Activated B cell treated with CpG ODN at 0.5 μM for 24 hours (primary cell): Measurements from ENCODE around the gene PBX2. TPM values are rescaled to one million over a fixed set of nuclear protein-coding genes. Genes with fewer than 3 reads are reported as not detected.
A peak's percentile ranks its signal among the peaks of the same experiment; 100 is the strongest.

Experiments used
- ATAC-seq: fragments of 200-7000 bp; cut with Tn5 transposase; one replicate; pipeline ENCODE4 v1.10.0; 2021; ENCODE audit warnings: low read depth, mild to moderate bottlenecking, moderate library complexity
- CTCF ChIA-PET: fragments of 350-600 bp; sonication (Branson Sonifier 250); formaldehyde crosslinking; loops from one replicate; lab custom pipeline; 2021; ENCODE audit warnings: antibody characterized with exemption; lab: Charles Lee
- POLR2A ChIA-PET: fragments of 350-600 bp; sonication (Branson Sonifier 250); formaldehyde crosslinking; loops from one replicate; lab custom pipeline; 2021; ENCODE audit warnings: antibody characterized with exemption; lab: Charles Lee
- DNase-seq: peaks from one replicate; pipeline ENCODE4 v3.0.0; 2022
- H3K27ac Mint-ChIP-seq: one replicate; pipeline ENCODE4 v1.8.0; 2020; ENCODE audit warnings: mixed read lengths
- H3K27me3 Mint-ChIP-seq: one replicate; pipeline ENCODE4 v1.8.0; 2021; ENCODE audit warnings: mixed read lengths
- H3K36me3 Mint-ChIP-seq: one replicate; pipeline ENCODE4 v1.8.0; 2021; ENCODE audit warnings: low read depth, mixed read lengths
- H3K4me1 Mint-ChIP-seq: one replicate; pipeline ENCODE4 v1.8.0; 2021; ENCODE audit warnings: mixed read lengths
- H3K4me3 Mint-ChIP-seq: one replicate; pipeline ENCODE4 v1.8.0; 2020; ENCODE audit warnings: mild to moderate bottlenecking, mixed read lengths
- H3K9me3 Mint-ChIP-seq: one replicate; pipeline ENCODE4 v1.8.0; 2020; ENCODE audit warnings: mixed read lengths
- CTCF ChIP-seq: fragments of 200-600 bp; IDR thresholded peaks from one replicate; pipeline ENCODE4 v1.8.0; 2022; ENCODE audit warnings: antibody characterized with exemption, mild to moderate bottlenecking
- intact Hi-C: fragments of 100-400 bp; cut with micrococcal nuclease; formaldehyde crosslinking; loops from one replicate; pipeline ENCODE4 v1.15.1; 2024
- total RNA-seq: library from RNA; stranded (reverse); gene quantifications from 2 replicates; pipeline ENCODE4 v1.2.3, GENCODE V29; 2022

The PBX2 gene
- total RNA-seq, 1 donor from 2014 or later, result 153 TPM

DNA sequence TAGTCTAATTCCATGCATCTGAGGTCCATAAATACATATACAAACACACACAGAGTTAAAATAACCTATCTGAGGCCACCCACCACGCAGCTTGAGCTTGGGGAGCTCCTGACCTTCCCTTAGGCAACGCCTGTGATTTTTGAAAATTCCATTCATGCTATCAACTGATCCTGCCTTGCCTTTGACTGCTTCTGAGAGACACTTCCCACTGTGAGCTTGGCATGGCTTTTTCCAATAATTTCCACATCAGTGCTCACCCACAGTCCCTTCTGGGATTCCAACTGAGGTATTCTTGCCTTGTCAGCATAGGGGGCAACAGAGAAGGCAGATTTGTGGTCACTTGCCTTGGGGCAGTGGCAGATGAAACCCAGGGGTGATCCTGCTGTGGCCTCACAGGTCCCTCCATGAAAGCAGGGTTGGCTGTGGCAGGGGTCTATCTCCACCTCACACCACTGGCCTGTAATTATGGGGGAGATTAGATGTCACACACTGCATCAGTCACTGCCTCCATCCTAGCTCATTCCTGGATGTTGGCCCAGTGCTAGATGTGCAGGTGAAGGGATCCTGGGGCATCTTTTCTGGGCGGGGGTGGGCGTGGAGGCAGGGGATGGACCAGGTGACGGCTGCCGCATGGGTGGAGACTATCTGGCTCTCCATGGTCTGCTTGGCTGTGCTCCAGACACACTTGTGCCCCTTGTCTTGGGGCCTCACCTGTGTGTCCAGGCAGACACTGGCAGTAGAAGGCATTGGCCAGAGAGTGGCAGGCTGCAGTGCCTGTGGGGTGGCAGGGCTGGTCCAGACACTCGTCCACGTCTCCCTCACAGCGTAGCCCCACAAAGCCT is 13.6 kb upstream of the PBX2 start:
- ChIA-PET CTCF (no interaction called here), POLR2A (no interaction called here)
- ATAC-seq, result no peak

GRCh38 chr6:32202186-32202585 is 12.2 kb upstream of the PBX2 start:
- no peak overlapping the region for H3K27ac Mint-ChIP-seq
- CTCF ChIA-PET, result no interaction called here
- no peak overlapping the region for H3K4me3 Mint-ChIP-seq
- POLR2A ChIA-PET, result no interaction called here
- H3K4me1 Mint-ChIP-seq, result peaks cover 3% of the 10 kb centered on the region
- H3K9me3 Mint-ChIP-seq, result no peaks in the 10 kb centered on the region
- intact Hi-C loops, result no loop called here
- no peaks in the 10 kb centered on the region for H3K36me3 Mint-ChIP-seq
- no peak for TF ChIP-seq CTCF
- DNase-seq, result no peak
- no peak for ATAC-seq
- H3K27me3 Mint-ChIP-seq, result peaks cover 5% of the 10 kb centered on the region

More for the DNA sequence above, 13.6 kb upstream of the PBX2 start:
- TF ChIP-seq CTCF, result no peak
- intact Hi-C loops, result no loop called here
- Mint-ChIP-seq H3K4me1 (peaks cover 5% of the 10 kb centered on the region), H3K27ac (no peak overlapping the region), H3K36me3 (no peaks in the 10 kb centered on the region), H3K27me3 (peaks cover 5% of the 10 kb centered on the region), H3K4me3 (no peak overlapping the region), H3K9me3 (no peaks in the 10 kb centered on the region)
- no peak for DNase-seq

DNA sequence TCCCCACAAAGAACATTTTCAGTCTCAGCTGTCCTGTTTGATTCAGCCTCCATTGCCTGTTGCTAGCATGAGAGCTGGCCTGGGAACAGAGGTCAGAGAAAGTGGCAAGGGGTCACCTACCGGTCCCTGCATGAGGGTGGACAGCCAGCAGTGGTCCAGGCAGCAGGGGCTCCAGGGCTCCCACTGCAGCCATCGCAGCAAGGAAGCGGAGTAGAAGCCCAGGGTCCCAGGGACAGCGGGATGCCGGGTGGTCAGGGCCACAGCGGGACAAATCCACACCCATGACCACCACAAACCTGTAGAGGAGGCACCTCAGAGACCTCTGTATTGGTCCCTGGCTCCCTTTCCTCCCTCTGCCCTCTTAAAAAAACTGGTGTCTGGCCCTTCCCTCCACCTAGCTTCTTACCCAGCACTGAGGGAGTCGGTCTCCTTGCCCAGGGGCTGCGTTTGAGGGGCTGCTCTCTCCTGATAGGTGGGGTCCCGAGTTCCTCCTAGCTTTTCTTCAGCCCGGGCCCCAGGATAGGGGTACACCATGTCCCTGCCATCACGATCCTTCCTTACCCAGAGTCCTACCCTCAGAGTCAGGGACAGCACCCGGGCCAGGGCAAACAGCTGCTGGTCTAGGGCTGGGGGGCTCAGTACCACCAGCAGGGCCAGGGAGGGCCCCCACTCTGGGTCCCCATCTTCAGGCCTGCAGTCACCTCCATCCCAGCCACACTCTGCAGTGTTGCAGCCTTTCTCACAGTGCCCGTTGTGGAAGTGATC is 10.9 kb upstream of the PBX2 start:
- Mint-ChIP-seq H3K9me3 (no peaks in the 10 kb centered on the region), H3K4me1 (peaks cover 12% of the 10 kb centered on the region), H3K36me3 (peaks cover 7% of the 10 kb centered on the region), H3K27me3 (peaks cover 5% of the 10 kb centered on the region), H3K4me3 (no peak overlapping the region), H3K27ac (no peak overlapping the region)
- CTCF ChIA-PET, result no interaction called here
- intact Hi-C loops, result no loop called here
- no peak for TF ChIP-seq CTCF
- DNase-seq (no peak), ATAC-seq (no peak)
- POLR2A ChIA-PET, result interaction anchor here (1.2 to 1.3 kb wide), 2 partner anchors 11 to 771 kb away, joined by 4 read pairs; partner anchors contain the start of gene PBX2

GRCh38 chr6:32198866-32199265 is 8.9 kb upstream of the PBX2 start:
- H3K4me3 Mint-ChIP-seq, result no peak overlapping the region
- no peak for TF ChIP-seq CTCF
- ATAC-seq (no peak), DNase-seq (no peak)
- peaks cover 28% of the 10 kb centered on the region for H3K4me1 Mint-ChIP-seq
- H3K9me3 Mint-ChIP-seq, result no peaks in the 10 kb centered on the region
- ChIA-PET CTCF (no interaction called here), POLR2A (no interaction called here)
- peaks cover 1% of the 10 kb centered on the region for H3K27me3 Mint-ChIP-seq
- intact Hi-C loops, result loop anchor here (5.0 to 10.0 kb wide), 3 partner anchors 654 to 1393 kb away; partner anchors contain the start of genes ATP6V1G2, DDX39B, HSD17B8 and NFKBIL1
- peaks cover 9% of the 10 kb centered on the region for H3K36me3 Mint-ChIP-seq
- no peak overlapping the region for H3K27ac Mint-ChIP-seq

GRCh38 chr6:32198345-32198696 is 8.3 kb upstream of the PBX2 start:
- TF ChIP-seq CTCF, result no peak
- no peaks in the 10 kb centered on the region for H3K9me3 Mint-ChIP-seq
- peak overlapping the region; percentile 43 for H3K27ac Mint-ChIP-seq
- no peak for ATAC-seq
- POLR2A ChIA-PET, result interaction anchor here (0.6 to 0.7 kb wide), 3 partner anchors 8 to 1581 kb away, joined by 3 to 8 read pairs (median 4); partner anchors contain the start of gene MRPS18B
- CTCF ChIA-PET, result no interaction called here
- peaks cover 9% of the 10 kb centered on the region for H3K36me3 Mint-ChIP-seq
- intact Hi-C loops, result loop anchor here (5.0 to 10.0 kb wide), 3 partner anchors 654 to 1394 kb away; partner anchors contain the start of genes ATP6V1G2, DDX39B, HSD17B8 and NFKBIL1
- no peak for DNase-seq
- H3K27me3 Mint-ChIP-seq, result peaks cover 1% of the 10 kb centered on the region
- peaks cover 34% of the 10 kb centered on the region for H3K4me1 Mint-ChIP-seq
- no peak overlapping the region for H3K4me3 Mint-ChIP-seq
